Erythroblast (primary cell): ENCODE data around the gene CAMK1D.
A peak's percentile ranks its signal among the peaks of the same experiment; 100 is the strongest.
"Not testable (repeated sequence)": the region's sequence is repeated elsewhere in the genome, so short reads cannot be mapped to it uniquely, and the experiment has no call there.

Experiments
- DNase-seq, 2 experiments: peaks; one replicate each; lab custom pipeline; 2025; lab: John Stamatoyannopoulos, UW
- GATA1 ChIP-seq: IDR thresholded peaks from 2 replicates; pipeline ENCODE4 v1.6.1; 2011; ENCODE audit warnings: low read depth, mild to moderate bottlenecking, control low read depth, low read length, moderate library complexity
- POLR2A ChIP-seq: IDR thresholded peaks from 2 replicates; pipeline ENCODE4 v1.6.1; 2011; ENCODE audit warnings: mild to moderate bottlenecking, low read length

CAMK1D gene

DNA sequence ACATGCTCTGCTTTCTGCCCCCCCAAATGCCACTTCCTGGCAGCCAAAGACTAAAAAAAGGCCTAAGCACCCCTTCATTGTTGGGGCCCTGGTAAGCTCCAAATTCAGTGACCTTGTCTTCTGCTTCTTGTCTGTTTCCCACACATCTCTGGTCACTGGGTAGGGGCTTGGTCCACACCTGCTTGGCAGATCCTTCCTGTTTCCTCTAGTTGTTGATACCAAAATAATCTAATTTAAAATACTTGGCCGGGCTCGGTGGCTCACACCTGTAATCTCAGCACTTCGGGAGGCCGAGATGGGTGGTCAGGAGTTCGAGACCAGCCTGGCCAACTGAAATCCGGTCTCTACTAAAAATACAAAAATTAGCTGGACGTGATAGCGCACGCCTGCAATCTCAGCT is 130.6 kb downstream of the CAMK1D start:
- DNase-seq: no peak
- no peak for TF ChIP-seq POLR2A
- TF ChIP-seq GATA1: no peak

DNA sequence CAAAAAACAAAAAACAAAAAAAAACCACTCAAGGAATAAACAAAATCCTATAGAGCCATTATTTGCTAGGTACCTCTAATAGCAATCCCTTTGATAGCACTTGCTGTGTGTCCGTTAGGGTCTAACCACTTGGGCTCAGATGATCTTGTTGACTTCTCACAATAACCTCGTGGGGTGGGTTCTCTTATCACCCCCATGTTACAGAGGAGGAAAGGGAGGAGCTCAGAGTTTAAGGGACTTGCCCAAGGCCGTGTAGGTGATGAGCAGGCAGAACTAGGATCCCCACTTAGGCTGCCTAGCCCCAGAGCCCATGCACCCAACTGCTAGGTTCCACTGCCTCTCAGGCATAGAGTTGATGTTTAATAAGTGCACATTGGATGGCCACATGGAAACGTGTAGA is 131.1 kb downstream of the CAMK1D start:
- no peak for DNase-seq
- no peak for TF ChIP-seq POLR2A

DNA sequence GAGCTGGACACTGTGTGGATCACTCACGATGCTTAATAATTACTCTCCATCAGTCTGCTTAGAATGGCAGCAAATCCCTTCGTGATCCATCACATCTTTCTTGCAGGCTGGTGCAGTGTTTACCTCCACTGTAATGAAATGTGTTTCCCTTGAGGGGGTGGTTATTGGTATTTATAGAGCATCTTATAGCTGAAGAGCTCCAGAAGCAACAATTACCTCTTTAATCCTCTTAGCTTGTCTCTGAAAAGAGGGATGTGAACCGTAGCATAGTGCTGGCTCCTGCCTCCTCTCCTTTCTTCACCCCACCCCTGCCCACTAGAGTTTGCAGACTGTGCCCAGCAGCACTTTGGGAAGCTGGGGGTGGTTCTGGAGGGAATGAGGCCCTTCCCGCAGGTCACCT is 132.6 kb downstream of the CAMK1D start:
- no peak for TF ChIP-seq GATA1
- TF ChIP-seq POLR2A: no peak
- DNase-seq: no peak

DNA sequence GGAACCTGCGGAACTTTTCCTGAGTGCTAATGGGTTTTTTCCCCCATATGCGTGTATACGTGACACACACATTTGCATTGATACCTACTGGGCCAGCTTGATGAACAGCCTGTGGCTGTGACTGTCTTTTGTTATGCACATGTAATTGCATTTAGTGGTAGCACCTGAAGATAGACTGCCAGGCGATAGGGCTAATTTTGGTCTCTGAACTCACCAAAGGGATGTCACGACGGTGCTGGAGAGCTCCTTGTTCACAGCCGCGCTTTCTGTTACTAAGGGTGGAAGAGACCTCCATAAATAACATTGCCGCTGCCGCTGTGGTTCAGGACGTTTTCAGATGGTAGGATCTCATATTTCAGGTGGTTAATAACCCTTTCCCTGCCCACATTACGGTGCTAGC is 133.2 kb downstream of the CAMK1D start:
- no peak for TF ChIP-seq GATA1
- TF ChIP-seq POLR2A: no peak
- no peak for DNase-seq

DNA sequence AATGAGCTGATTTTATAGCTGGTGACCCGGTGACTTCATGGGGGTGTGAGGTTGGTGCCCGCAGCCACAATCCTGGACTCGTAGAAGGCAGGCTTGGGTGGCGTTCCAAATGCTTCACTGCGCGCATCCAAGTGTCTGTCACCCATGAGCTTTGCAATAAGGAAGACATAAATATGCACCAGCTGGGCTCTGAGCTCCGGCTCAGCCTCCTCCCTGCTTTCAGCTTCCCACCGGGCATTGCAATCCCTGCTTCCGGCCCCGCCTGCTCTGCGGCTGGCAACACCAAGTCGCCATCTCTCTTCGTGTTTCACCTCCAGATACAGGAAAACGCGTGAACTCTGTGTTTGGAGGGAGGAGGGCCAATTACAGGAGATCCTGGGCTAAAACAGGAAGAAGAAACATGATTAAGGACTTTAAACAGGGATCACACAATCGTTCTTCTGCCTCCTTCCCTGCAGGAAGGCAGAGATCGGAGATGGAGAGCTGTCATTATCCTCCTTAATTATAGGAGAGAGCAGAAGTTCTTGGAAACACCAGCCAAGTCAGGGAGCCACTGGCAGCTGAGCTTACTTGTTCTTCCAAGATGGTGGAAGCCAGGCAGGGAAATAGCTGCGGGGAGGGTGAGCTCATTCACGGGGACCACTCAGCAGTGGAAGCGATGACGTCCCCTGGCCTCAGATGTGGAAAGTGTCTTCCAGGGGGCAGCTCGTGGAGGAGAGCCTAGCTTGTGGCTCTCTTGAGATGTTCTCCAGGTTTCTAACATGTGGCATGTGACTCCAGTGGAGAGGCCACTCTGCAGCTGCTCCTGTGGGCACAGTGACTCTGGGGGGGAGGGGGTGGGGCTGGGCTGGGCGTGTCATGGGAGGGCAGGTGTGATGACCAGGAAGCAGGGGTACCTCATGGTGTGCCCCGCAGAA is 134.9 kb downstream of the CAMK1D start:
- TF ChIP-seq GATA1 (no peak), POLR2A (no peak)

DNA sequence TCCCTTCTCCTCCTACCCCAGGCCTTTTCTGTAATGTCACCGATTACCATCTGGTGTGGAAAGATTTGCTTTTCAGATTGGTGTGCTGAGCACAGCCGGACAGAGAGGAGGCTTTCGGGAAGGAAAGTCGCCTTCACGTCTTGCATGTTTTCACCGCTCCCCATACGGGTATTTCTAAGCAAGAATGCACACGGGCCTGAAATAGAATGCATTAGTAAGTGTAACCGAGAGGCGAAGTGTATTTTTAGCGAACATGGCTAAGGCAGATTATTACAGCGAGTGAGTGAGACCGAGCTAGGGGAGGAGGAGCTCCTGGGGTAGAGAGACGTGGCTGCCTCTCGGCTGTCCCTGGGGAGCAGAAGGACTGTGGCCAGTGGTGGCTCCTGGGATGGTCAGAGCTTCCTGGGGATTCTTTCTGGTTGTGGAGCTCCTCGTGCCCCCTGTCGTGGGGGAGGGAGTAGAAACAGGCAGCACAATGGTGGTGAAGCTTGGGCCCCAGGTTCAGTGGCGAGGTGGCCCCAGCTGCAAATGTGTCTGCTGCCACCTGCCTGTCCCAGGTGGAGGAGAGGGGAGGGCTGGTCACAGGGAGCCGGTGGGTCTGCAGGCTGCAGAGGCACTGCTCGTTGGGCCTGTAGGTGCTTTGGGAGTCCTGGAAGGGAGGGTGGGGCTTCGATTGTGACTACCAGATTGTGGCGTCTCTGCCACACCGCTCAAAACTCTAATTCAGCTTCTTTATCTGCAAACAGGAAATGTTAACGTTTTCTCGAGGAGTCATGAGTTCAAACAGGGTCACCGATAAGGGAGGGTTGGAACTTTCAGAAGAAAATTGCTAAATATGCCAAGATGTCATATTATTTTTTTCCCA is 135.8 kb downstream of the CAMK1D start:
- peak; percentile 55 to 56 for DNase-seq
- TF ChIP-seq GATA1: no peak
- TF ChIP-seq POLR2A: no peak

More for the DNA sequence above, 134.9 kb downstream of the CAMK1D start:
- no peak for DNase-seq

DNA sequence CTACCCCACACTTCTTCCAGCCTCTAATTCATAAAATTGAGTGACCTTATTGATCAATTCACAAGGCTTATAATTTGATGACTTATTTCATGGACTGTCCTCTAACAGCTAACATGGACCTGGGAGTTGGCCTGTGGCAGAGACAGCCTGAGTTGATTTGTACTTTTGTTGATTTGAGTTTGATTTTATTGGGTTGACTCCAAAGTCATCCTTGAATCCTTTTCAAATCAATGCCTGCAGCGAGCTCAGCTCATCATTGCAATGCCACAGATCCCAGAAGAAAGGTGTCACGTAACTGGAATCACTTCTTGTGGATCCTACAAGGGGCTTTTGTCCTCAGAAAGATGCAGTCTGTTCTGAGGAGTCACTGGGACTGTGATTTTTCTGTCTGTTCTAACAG is 138.0 kb downstream of the CAMK1D start:
- TF ChIP-seq GATA1 (no peak), POLR2A (no peak)
- DNase-seq: no peak

DNA sequence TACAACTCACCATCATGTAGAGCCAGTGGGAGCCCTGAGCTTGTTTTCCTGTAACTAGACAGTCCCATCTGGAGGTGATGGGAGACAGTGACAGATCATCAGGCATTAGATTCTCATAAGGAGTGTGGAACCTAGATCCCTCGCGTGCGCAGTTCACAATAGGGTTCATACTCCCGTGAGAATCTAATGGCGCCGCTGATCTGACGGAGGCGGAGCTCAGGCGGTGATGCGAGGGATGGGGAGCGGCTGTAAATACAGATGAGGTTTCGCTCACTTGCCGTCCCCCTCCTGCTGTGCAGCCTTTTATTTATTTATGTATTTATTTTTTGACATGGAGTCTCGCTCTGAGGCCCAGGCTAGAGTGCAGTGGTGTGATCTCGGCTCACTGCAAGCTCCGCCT is 139.3 kb downstream of the CAMK1D start:
- TF ChIP-seq GATA1 (no peak), POLR2A (no peak)
- DNase-seq: no peak

DNA sequence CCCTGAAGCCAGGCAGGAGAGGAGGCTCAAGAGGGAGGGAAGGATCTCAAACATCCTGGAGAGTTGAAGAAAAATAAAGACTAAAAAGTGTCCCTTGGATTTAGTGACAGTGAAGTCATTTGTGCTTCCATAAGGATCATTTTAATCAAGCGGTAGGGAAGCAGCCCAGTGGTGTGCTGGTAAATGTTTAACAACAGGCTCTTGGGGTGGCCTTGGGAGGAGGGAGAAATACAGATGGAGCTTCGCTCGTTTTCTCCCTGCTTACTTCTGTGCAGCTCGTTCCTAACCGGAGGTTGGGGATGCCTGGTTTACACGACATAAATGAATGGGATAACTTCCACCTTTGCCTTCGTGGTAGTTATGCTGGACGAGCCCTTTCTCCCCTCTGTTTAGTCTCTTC is 140.0 kb downstream of the CAMK1D start:
- no peak for DNase-seq
- TF ChIP-seq GATA1 (no peak), POLR2A (no peak)

DNA sequence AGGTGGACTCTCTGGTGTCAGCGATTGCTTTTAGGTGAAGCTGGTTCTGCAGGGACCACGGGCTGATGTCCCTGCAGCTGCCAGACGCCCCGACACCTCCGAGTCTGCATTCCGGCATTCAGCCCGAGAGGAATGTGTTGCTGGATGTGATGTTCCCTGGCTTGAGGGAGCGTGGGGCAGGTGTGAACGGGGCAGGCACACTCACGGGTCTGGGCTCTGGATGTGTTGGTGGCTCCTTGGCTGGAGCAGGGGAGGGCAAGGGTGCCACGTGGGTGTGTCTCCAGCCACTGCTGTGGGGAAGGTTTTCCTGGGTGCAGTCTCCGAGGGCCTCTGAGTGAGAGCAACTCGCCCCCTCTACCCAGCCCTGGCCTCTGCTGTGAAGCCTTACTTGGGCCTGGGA is 140.5 kb downstream of the CAMK1D start:
- no peak for DNase-seq
- no peak for TF ChIP-seq POLR2A
- no peak for TF ChIP-seq GATA1

DNA sequence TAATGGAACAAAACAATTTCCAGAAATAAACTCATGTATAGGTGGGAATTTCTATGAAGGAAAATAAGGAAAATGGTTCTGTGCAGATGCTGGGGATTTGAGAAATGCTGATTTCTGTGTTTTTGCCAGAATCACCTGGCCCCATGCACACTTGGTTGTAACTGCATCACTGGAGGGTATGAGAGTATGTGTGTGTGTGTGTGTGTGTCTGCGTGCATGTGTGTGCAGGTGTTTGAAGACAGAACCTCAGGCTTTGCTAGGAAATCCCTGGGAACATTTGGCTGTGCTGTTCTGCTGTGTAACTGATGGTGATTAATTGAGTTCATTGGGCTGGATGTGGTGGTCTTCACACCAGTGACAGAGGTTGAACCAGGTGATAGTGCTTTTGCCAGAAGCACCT is 141.6 kb downstream of the CAMK1D start:
- TF ChIP-seq POLR2A: no peak
- TF ChIP-seq GATA1: no peak

DNA sequence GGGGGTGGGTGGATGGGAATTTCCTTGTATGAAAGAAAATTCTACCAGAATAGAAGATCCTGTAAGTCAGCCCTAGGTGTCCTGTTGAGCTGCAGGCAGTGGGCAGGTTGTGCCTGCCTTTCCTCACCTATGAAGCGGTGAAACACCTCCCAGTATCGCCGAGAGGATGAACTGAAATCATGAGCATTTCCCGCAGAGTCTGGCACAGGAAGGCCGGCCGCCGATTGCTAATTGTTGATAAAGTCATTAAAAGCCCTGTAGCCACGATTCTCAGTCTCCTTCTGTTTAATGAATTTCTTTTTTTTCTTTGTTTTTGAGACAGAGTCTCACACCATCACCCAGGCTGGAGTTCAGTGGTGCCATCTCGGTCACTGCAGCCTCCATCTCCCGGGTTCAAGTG is 142.1 kb downstream of the CAMK1D start:
- DNase-seq: no peak
- TF ChIP-seq GATA1 (no peak), POLR2A (no peak)

More for the DNA sequence above, 141.6 kb downstream of the CAMK1D start:
- DNase-seq: no peak

DNA sequence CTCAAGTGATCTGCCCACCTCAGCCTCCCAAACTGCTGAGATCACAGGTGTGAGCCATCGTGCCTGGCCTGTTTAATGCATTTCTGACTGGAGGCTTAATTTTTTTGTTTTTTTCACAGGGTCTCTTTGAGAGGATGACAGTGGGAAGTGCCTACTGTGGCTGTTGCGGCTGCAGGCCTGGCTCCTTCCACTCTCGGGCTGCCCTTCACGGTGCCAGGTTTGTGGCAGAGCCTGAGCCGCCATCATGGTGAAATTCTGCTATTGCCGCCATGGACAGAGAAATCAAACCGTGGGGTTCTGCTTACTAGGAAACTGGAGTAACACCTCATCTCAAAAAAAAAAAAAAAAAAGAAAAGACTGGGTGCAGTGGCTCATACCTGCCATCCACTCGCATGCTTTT is 142.7 kb downstream of the CAMK1D start:
- TF ChIP-seq POLR2A (no peak), GATA1 (no peak)
- DNase-seq: no peak

DNA sequence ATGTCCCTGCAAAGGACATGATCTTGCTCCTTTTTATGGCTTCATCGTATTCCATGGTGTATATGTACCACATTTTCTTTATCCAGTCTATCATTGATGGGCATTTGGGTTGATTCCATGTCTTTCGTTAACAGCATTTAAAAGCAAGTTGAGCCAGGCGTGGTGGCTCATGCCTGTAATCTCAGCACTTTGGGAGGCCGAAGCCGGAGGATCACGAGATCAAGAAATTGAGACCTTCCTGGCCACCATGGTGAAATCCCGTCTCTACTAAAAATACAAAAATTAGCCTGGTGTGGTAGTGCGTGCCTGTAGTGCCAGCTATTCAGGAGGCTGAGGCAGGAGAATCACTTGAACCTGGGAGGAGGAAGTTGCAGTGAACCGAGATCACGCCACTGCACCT is 147.7 kb downstream of the CAMK1D start:
- DNase-seq: not testable (repeated sequence)
